Thoracic aorta (tissue), 2 donors: ENCODE measurements around the gene SCUBE1. TPM values are rescaled to one million over a fixed set of nuclear protein-coding genes. Genes with fewer than 3 reads are reported as not detected.

Experiments used
- ATAC-seq: fragments of 150-250 bp; one replicate; pipeline ENCODE4 v1.8.0; 2017; ENCODE audit warnings: low read depth; ENCODE audit not compliant: insufficient number of reproducible peaks, low FRiP score
- DNase-seq: peaks from one replicate; pipeline ENCODE4 v3.0.0-alpha.2; 2020; ENCODE audit warnings: low spot score
- H3K27ac ChIP-seq, 2 donors: fragments of 200-600 bp; sonication (generic); 1 replicate in 1 of 2; 2 replicates in 1 of 2; pipeline ENCODE4 v1.5.1; 2016; ENCODE audit warnings: mild to moderate bottlenecking in 2 of 2, moderate library complexity in 2 of 2
- H3K27me3 ChIP-seq: fragments of 200-600 bp; sonication (generic); replicated peaks from 2 replicates; pipeline ENCODE4 v1.6.0; 2016; ENCODE audit warnings: mild to moderate bottlenecking; ENCODE audit not compliant: insufficient read depth
- H3K36me3 ChIP-seq: fragments of 200-600 bp; sonication (generic); one replicate; pipeline ENCODE4 v1.5.1; 2016
- H3K4me1 ChIP-seq, 2 donors: fragments of 200-600 bp; sonication (generic); 1 replicate in 1 of 2; 2 replicates in 1 of 2; pipeline versions ENCODE4 v1.5.1 to v1.6.0; 2016; ENCODE audit warnings: low read depth in 2 of 2, mild to moderate bottlenecking in 1 of 2; ENCODE audit not compliant: control insufficient read depth in 1 of 2
- H3K4me3 ChIP-seq: fragments of 200-600 bp; sonication (generic); 2 replicates; pipeline ENCODE4 v1.5.1; 2016; ENCODE audit warnings: mild to moderate bottlenecking
- H3K9me3 ChIP-seq: fragments of 200-600 bp; sonication (generic); 2 replicates; pipeline ENCODE4 v1.5.1; 2016
- total RNA-seq, 2 donors: library from RNA; depleted of rRNA; stranded (reverse); fragments of >200 nt; gene quantifications; one replicate each; pipeline versions ENCODE4 v1.1.0 to v1.2.3, GENCODE V29; 2016
- TF ChIP-seq, protein P1 (sequence below): fragments of 200-600 bp; sonication (generic); IDR thresholded peaks from one replicate; pipeline ENCODE4 v1.5.1; 2019; ENCODE audit warnings: antibody characterized with exemption

SCUBE1 gene
- total RNA-seq, 2 donors from 2014 or later = 6.0 to 25.0 TPM

DNA sequence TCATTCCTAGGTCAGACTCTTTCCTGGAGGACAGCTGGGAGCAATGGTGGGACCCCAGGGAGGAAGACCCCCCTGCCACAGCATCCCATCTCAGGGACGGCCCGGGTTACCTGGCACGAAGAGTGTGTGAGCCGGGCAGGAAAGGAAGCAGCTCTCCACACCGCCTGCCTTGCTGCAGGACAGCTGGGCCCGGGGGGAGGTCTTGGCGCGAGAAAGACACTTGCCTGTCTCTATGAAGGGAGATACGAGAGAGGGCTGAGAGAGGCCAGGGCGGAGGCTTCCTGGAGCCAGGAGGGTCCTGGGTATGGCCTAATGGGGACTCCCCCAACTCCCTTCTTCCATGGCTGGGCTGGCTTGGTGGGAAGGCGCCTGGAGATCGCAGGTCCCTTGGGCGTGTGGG, 120.2 kb downstream of the SCUBE1 start:
- ATAC-seq (no peak), DNase-seq (no peak)
- H3K4me3 ChIP-seq = no peak overlapping the region
- H3K4me1 ChIP-seq = no peaks in the 10 kb centered on the region
- no peak overlapping the region for H3K27ac ChIP-seq
- TF ChIP-seq, protein P1, sequence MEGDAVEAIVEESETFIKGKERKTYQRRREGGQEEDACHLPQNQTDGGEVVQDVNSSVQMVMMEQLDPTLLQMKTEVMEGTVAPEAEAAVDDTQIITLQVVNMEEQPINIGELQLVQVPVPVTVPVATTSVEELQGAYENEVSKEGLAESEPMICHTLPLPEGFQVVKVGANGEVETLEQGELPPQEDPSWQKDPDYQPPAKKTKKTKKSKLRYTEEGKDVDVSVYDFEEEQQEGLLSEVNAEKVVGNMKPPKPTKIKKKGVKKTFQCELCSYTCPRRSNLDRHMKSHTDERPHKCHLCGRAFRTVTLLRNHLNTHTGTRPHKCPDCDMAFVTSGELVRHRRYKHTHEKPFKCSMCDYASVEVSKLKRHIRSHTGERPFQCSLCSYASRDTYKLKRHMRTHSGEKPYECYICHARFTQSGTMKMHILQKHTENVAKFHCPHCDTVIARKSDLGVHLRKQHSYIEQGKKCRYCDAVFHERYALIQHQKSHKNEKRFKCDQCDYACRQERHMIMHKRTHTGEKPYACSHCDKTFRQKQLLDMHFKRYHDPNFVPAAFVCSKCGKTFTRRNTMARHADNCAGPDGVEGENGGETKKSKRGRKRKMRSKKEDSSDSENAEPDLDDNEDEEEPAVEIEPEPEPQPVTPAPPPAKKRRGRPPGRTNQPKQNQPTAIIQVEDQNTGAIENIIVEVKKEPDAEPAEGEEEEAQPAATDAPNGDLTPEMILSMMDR = no peak
- H3K36me3 ChIP-seq = no peaks in the 10 kb centered on the region
- no peaks in the 10 kb centered on the region for H3K9me3 ChIP-seq
- H3K27me3 ChIP-seq = no peaks in the 10 kb centered on the region

DNA sequence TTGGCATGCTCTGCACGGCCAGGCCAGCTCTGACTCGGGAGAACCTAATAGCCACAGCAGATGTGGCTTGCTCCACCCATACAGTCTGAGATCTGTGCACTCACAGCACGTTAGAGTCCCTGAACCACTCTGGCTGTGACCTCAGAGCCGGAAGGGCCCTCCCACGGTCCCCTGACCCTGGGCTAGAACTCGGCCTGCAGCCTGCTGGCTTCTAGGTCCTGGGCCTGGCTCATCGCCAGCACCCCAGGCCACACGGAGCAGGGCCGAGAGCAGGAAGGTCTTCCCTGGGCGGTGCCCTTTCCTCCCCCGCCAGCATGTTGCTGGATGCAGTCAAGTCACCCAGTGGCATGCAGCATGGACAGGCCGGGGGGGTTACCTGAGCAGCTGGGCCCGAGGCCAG, 120.9 kb downstream of the SCUBE1 start:
- Histone ChIP-seq H3K4me3 (no peak overlapping the region), H3K27me3 (no peaks in the 10 kb centered on the region), H3K4me1 (no peaks in the 10 kb centered on the region), H3K9me3 (no peaks in the 10 kb centered on the region), H3K27ac (no peak overlapping the region), H3K36me3 (no peaks in the 10 kb centered on the region)
- TF ChIP-seq, protein P1 = no peak
- DNase-seq (no peak), ATAC-seq (no peak)

DNA sequence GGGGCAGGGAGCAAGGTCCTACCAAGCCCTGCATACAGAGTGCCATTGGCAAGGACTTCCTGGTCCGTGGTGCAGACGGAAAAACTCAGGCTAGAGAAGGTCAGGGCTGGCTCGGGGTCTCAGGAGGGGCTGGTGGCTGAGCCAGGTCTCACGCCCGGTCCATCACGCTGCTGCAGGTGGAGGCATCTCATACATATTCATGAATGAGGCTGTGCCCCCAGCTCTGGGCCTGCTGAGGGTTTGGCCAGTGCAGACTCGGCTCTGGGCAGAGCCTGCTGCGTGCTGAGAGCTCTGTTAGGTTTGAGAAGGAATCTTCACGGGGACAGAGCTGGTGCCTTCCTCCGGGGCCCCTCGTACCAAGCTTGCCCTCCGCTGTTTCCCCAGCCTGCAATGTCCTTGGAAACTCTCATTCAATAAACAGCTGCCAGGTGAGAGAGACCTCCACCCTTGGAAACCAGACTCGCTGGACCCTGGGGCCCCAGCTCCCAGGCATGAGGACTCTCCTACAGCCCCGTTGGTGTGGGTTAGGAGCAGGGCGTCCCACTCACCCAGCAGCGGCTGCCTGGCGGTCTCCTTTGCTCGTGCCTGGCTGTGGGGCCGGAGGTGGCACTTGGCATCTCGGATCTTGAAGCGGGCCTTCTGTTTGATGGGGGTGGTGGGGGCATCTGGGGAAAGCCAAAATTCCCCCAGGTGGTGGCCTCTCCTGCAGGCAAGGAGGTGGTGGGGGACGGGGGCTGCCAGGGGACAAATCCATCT, 122.4 kb downstream of the SCUBE1 start:
- no peak for ATAC-seq
- no peaks in the 10 kb centered on the region for H3K4me1 ChIP-seq
- H3K9me3 ChIP-seq = no peaks in the 10 kb centered on the region
- DNase-seq = no peak
- no peaks in the 10 kb centered on the region for H3K36me3 ChIP-seq
- H3K27me3 ChIP-seq = no peaks in the 10 kb centered on the region
- no peak overlapping the region for H3K27ac ChIP-seq
- TF ChIP-seq, protein P1 = no peak
- H3K4me3 ChIP-seq = no peak overlapping the region

DNA sequence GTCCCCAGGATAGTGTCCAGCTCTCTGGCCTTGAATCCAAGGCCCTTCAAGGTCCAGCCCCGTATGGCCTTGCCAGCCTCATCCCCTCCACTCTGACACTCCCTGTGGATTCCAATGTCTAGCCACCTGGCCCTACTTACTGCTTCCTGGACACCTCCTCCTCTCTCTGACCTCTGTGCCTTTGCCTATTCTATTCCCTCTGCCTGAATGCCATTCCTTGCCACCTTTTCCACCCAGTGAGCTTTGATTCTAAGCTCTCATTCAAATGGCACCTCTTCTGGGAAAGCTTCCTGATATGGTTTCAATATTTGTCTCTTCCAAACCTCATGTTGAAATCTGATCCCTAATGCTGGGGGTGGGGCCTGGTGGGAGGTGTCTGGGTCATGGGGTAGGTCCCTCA, 124.4 kb downstream of the SCUBE1 start:
- Histone ChIP-seq H3K27ac (no peak overlapping the region), H3K9me3 (no peaks in the 10 kb centered on the region), H3K4me3 (no peak overlapping the region), H3K27me3 (no peaks in the 10 kb centered on the region), H3K36me3 (no peaks in the 10 kb centered on the region), H3K4me1 (no peaks in the 10 kb centered on the region)
- no peak for ATAC-seq
- DNase-seq = no peak
- TF ChIP-seq, protein P1 = no peak

DNA sequence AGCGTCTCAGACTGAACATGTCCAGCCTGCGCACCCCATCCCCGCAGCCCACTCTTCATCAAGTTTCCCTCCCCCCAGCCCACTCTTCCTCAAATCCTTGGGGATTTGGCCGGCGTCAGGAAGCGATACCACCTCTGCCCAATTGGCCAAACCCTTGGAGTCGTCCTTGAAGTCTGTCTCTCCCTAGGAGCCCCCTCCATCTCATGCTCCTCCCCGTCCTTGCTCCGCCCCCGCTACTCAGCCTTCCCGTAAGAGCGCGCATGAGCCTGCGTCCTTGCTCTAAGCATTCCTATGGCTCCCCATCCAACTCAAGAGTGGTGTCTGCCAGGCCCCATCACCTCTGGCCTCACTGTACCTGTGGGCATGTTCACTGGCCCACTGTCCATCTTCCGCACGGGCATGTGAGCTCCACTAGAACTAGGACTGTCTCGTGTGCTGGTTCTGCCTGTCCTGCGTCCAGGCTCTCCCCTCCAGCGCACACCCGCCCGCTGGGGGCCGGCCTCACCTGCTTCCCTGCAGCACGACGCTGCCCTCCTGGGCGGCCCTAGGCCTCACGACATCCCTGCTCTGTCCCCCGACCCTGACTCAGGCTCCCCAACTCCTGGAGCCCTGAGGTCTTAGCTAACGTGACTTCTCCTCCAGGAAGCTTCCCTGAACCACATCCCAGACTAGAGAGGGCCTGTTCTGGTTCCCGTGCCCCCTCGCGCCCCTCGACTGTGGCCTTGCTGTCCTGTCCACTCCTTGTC, 125.7 kb downstream of the SCUBE1 start:
- ATAC-seq (no peak), DNase-seq (no peak)
- TF ChIP-seq, protein P1 = no peak
- Histone ChIP-seq H3K4me1 (no peaks in the 10 kb centered on the region), H3K27ac (no peak overlapping the region), H3K36me3 (no peaks in the 10 kb centered on the region), H3K9me3 (no peaks in the 10 kb centered on the region), H3K4me3 (no peak overlapping the region), H3K27me3 (no peaks in the 10 kb centered on the region)
